Mesenchymal stem cell (in vitro differentiated cells and primary cell): Measurements from ENCODE around the gene RAB11FIP2. TPM values are rescaled to one million over a fixed set of nuclear protein-coding genes. Genes with fewer than 3 reads are reported as not detected.
A peak's percentile ranks its signal among the peaks of the same experiment; 100 is the strongest.

Experiments
- DNase-seq: peaks from one replicate; pipeline ENCODE4 v3.0.0-alpha.2; 2013
- H2AFZ ChIP-seq: one replicate; pipeline ENCODE4 v1.6.1; 2013; ENCODE audit warnings: low read depth, mild to moderate bottlenecking, control low read depth, inconsistent platforms, low read length, moderate library complexity
- H2AK5ac ChIP-seq: 2 replicates; pipeline ENCODE4 v1.6.1; 2013; ENCODE audit warnings: low read length, moderate library complexity, mild to moderate bottlenecking, inconsistent platforms; ENCODE audit not compliant: severe bottlenecking
- H2BK120ac ChIP-seq: one replicate; pipeline ENCODE4 v1.6.1; 2013; ENCODE audit warnings: low read depth, mild to moderate bottlenecking, inconsistent platforms, low read length, moderate library complexity
- H2BK12ac ChIP-seq, 2 experiments: one replicate each; pipeline ENCODE4 v1.6.1; 2013; ENCODE audit warnings: inconsistent platforms in 2 of 2, low read length in 2 of 2, mild to moderate bottlenecking in 2 of 2, moderate library complexity in 2 of 2, control low read depth in 1 of 2
- H2BK15ac ChIP-seq: one replicate; pipeline ENCODE4 v1.6.1; 2013; ENCODE audit warnings: mild to moderate bottlenecking, low read depth, inconsistent platforms; ENCODE audit not compliant: poor library complexity, severe bottlenecking
- H2BK5ac ChIP-seq: 2 replicates; pipeline ENCODE4 v1.6.1; 2013; ENCODE audit warnings: low read depth, mild to moderate bottlenecking, low read length, control low read depth, inconsistent platforms; ENCODE audit not compliant: poor library complexity, severe bottlenecking
- H3K14ac ChIP-seq, 2 experiments: one replicate each; pipeline ENCODE4 v1.6.1; 2013; ENCODE audit warnings: inconsistent platforms in 2 of 2, low read length in 2 of 2, control low read depth in 1 of 2, mild to moderate bottlenecking in 1 of 2, moderate library complexity in 1 of 2
- H3K18ac ChIP-seq, 2 experiments: one replicate each; pipeline ENCODE4 v1.6.1; 2013; ENCODE audit warnings: inconsistent platforms in 2 of 2, low read length in 2 of 2, control low read depth in 1 of 2, low read depth in 1 of 2, mild to moderate bottlenecking in 1 of 2
- H3K23ac ChIP-seq, 2 experiments: one replicate each; pipeline ENCODE4 v1.6.1; 2013; ENCODE audit warnings: inconsistent platforms in 2 of 2, low read length in 2 of 2, mild to moderate bottlenecking in 2 of 2, moderate library complexity in 2 of 2, control low read depth in 1 of 2
- H3K27ac ChIP-seq: 2 replicates; pipeline ENCODE4 v1.5.1; 2013; ENCODE audit warnings: mild to moderate bottlenecking, moderate library complexity, low read length, control low read depth, inconsistent platforms; ENCODE audit not compliant: poor library complexity, severe bottlenecking
- H3K27me3 ChIP-seq, 2 experiments: 2 replicates each; pipeline versions ENCODE4 v1.6.1 to v1.7.0; 2013; ENCODE audit warnings: low read length in 2 of 2, mild to moderate bottlenecking in 2 of 2, moderate library complexity in 2 of 2, control low read depth in 1 of 2, inconsistent platforms in 1 of 2; ENCODE audit not compliant: control insufficient read depth in 1 of 2, insufficient read depth in 1 of 2
- H3K36me3 ChIP-seq, 2 experiments: 2 replicates each; pipeline versions ENCODE4 v1.6.1 to v1.7.0; 2013; ENCODE audit warnings: low read length in 2 of 2, control low read depth in 1 of 2, inconsistent platforms in 1 of 2, low read depth in 1 of 2, mild to moderate bottlenecking in 1 of 2; ENCODE audit not compliant: insufficient read depth in 2 of 2, control insufficient read depth in 1 of 2
- H3K4ac ChIP-seq, 2 experiments: one replicate each; pipeline ENCODE4 v1.6.1; 2013; ENCODE audit warnings: inconsistent platforms in 2 of 2, low read length in 2 of 2, mild to moderate bottlenecking in 2 of 2, moderate library complexity in 2 of 2, control low read depth in 1 of 2, low read depth in 1 of 2
- H3K4me1 ChIP-seq: 2 replicates; pipeline ENCODE4 v1.6.1; 2013; ENCODE audit warnings: low read depth, low read length, control low read depth; ENCODE audit not compliant: control insufficient read depth, insufficient read depth
- H3K4me2 ChIP-seq: 2 replicates; pipeline ENCODE4 v1.6.1; 2013; ENCODE audit warnings: low read length, mild to moderate bottlenecking, inconsistent platforms; ENCODE audit not compliant: poor library complexity, severe bottlenecking
- H3K4me3 ChIP-seq, 2 experiments: 2 replicates each; pipeline versions ENCODE4 v1.5.1 to v1.7.0; 2013; ENCODE audit warnings: low read length in 2 of 2, mild to moderate bottlenecking in 2 of 2, control low read depth in 1 of 2, low read depth in 1 of 2; ENCODE audit not compliant: insufficient read depth in 1 of 2
- H3K79me1 ChIP-seq: replicated peaks from 2 replicates; pipeline ENCODE4 v1.6.1; 2013; ENCODE audit warnings: mild to moderate bottlenecking, control low read depth, low read length, inconsistent platforms; ENCODE audit not compliant: poor library complexity, severe bottlenecking
- H3K9ac ChIP-seq: 2 replicates; pipeline ENCODE4 v1.7.0; 2013; ENCODE audit warnings: mild to moderate bottlenecking, low read length, moderate library complexity
- H3K9me3 ChIP-seq: 2 replicates; pipeline ENCODE4 v1.7.0; 2013; ENCODE audit warnings: mild to moderate bottlenecking, low read length; ENCODE audit not compliant: control insufficient read depth
- H4K8ac ChIP-seq: one replicate; pipeline ENCODE4 v1.6.1; 2013; ENCODE audit warnings: inconsistent platforms, mild to moderate bottlenecking, low read length, moderate library complexity
- H4K91ac ChIP-seq: one replicate; pipeline ENCODE4 v1.6.1; 2013; ENCODE audit warnings: mild to moderate bottlenecking, low read length, inconsistent platforms
- WGBS: methylation state at CpG from one replicate; pipeline ENCODE4 v1.1.7; 2013; ENCODE audit warnings: mixed read lengths; 5-methylcytosine and 5-hydroxymethylcytosine counted together
- polyA plus RNA-seq, 2 experiments: library from polyadenylated mRNA; stranded (reverse); fragments of 200-250 nt; gene quantifications; one replicate each; pipeline ENCODE4 v1.2.3, GENCODE V29; 2013

Gene RAB11FIP2
- polyA plus RNA-seq (2013, experiment 1 of 2), result 14.3 TPM
- 15.3 TPM for polyA plus RNA-seq (2013, experiment 2 of 2)

DNA sequence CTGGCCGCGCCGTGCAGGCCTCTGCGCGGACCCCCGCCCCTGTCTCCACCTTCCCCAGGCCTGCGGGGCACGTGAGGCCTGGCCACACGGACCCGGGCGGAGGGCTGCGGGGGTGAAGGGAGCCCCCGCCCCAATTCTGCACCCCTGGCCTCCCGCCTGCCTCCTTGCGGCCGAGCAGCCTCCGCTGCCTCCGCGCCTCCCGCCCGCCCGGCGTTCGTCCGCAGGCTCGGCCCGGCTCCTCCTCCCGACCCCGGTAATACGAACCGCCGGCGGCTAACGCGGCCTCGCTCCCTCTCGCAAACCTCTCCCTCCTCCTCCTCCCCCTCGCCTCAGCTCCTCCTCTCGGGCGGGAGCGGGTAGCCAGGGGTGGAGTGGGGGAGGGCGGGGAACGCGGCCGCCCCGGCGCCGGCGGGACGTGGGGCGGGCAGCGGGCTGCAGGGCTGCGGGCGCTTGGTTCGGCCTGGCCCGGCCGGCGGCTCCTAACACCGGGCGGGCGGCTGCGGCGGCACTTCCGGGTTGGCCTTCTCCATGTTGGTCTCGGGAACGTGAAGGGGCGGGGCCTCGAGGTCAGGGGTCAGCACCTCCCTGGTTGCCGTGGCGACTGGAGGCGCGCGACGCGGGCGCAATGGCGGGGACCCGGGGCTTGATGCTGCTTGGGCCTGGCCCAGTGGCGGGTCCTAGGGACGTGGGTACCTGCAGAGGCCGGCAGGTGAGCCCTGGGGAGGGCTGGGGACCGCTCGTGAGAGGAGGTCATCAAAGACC lies at the start of gene RAB11FIP2:
Gene RAB11FIP2, minus strand, starts transcription at position 547 of the 762 bp plus-strand sequence. CDS start 778 bp downstream, outside the sequence.
- peak within 1 kb of the TSS; percentile 86 for H3K4me2 ChIP-seq
- H4K91ac ChIP-seq, result peak within 1 kb of the TSS; percentile 98
- peak within 1 kb of the TSS; percentile 91 for H2AFZ ChIP-seq
- peak within 1 kb of the TSS; percentile 93 to 98 for H3K18ac ChIP-seq
- H3K4me1 ChIP-seq, result peaks cover 5% of the 10 kb centered on the region
- H3K36me3 ChIP-seq, result no peaks in the 10 kb centered on the region
- peak within 1 kb of the TSS; percentile 100 for H2BK120ac ChIP-seq
- H3K4me3 ChIP-seq, result peak within 1 kb of the TSS; percentile 69 to 90
- H3K9ac ChIP-seq, result peak within 1 kb of the TSS; percentile 95
- H3K23ac ChIP-seq, result no peak within 1 kb of the TSS
- peak within 1 kb of the TSS; percentile 32 to 81 for H3K4ac ChIP-seq
- peak; percentile 92 for DNase-seq
- no peaks in the 10 kb centered on the region for H3K27me3 ChIP-seq
- peak within 1 kb of the TSS; percentile 98 for H4K8ac ChIP-seq
- peaks cover 5% of the 10 kb centered on the region for H3K79me1 ChIP-seq
- peak within 1 kb of the TSS in 1 of 2 experiments; percentile 61 for H3K14ac ChIP-seq
- no peaks in the 10 kb centered on the region for H3K9me3 ChIP-seq
- peak within 1 kb of the TSS; percentile 6 for H3K27ac ChIP-seq
- 0% methylated on average over 50 of the region's 83 CpGs for WGBS
- peak within 1 kb of the TSS; percentile 96 for H2BK15ac ChIP-seq
- peak within 1 kb of the TSS; percentile 93 for H2BK5ac ChIP-seq
- H2BK12ac ChIP-seq, result no peak within 1 kb of the TSS
- H2AK5ac ChIP-seq, result no peak within 1 kb of the TSS

DNA sequence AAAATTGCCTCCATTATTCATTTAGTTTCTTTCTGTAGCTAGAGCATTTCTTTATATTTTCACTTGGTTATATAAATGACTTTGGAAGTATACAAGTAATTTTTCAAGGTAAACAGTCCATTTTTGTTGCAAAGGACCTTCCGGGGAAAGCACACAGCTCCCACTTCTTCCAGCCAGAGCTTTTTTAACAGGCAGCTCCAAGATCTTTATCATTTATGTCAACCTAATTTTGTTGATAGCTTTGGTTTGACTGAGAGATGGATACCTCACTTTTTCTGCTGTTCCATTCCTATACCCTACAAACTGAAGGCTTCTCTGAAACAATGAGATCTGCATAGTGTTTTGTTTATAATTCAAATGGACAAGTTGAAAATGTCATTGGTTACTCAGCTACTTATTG lies 49.3 kb upstream of the RAB11FIP2 start:
- Histone ChIP-seq H2AFZ (no peak overlapping the region), H2BK15ac (no peak overlapping the region)
- 86% methylated on average over 1 of the region's 1 CpG for WGBS

GRCh38 chr10:118092209-118092608 lies 45.5 kb upstream of the RAB11FIP2 start:
- no peak overlapping the region for H3K18ac ChIP-seq
- H3K9ac ChIP-seq, result no peak overlapping the region
- H3K4me3 ChIP-seq, result no peak overlapping the region
- H2BK120ac ChIP-seq, result no peak overlapping the region
- H3K9me3 ChIP-seq, result no peaks in the 10 kb centered on the region
- H2BK15ac ChIP-seq, result no peak overlapping the region
- H2AK5ac ChIP-seq, result no peak overlapping the region
- no peak overlapping the region for H3K23ac ChIP-seq
- H3K14ac ChIP-seq, result no peak overlapping the region
- no peak overlapping the region for H3K27ac ChIP-seq
- H2BK12ac ChIP-seq, result no peak overlapping the region
- WGBS, result 91% methylated on average over 1 of the region's 1 CpG
- no peaks in the 10 kb centered on the region for H3K36me3 ChIP-seq
- H3K4me2 ChIP-seq, result no peak overlapping the region
- no peaks in the 10 kb centered on the region for H3K79me1 ChIP-seq
- DNase-seq, result no peak
- no peak overlapping the region for H2BK5ac ChIP-seq
- H3K27me3 ChIP-seq, result no peaks in the 10 kb centered on the region
- H2AFZ ChIP-seq, result no peak overlapping the region
- H3K4ac ChIP-seq, result no peak overlapping the region
- no peak overlapping the region for H4K8ac ChIP-seq
- no peak overlapping the region for H4K91ac ChIP-seq
- no peaks in the 10 kb centered on the region for H3K4me1 ChIP-seq

More for the DNA sequence above, 49.3 kb upstream of the RAB11FIP2 start:
- Histone ChIP-seq H3K4ac (no peak overlapping the region), H3K14ac (no peak overlapping the region), H4K91ac (no peak overlapping the region), H2BK12ac (no peak overlapping the region), H2AK5ac (no peak overlapping the region), H3K18ac (no peak overlapping the region), H4K8ac (no peak overlapping the region), H3K4me3 (no peak overlapping the region), H3K4me1 (no peaks in the 10 kb centered on the region), H3K4me2 (no peak overlapping the region), H2BK120ac (no peak overlapping the region), H3K9ac (no peak overlapping the region), H3K9me3 (no peaks in the 10 kb centered on the region), H3K36me3 (no peaks in the 10 kb centered on the region), H3K79me1 (no peaks in the 10 kb centered on the region), H3K23ac (no peak overlapping the region), H3K27me3 (no peaks in the 10 kb centered on the region), H3K27ac (no peak overlapping the region), H2BK5ac (no peak overlapping the region)
- DNase-seq, result no peak

DNA sequence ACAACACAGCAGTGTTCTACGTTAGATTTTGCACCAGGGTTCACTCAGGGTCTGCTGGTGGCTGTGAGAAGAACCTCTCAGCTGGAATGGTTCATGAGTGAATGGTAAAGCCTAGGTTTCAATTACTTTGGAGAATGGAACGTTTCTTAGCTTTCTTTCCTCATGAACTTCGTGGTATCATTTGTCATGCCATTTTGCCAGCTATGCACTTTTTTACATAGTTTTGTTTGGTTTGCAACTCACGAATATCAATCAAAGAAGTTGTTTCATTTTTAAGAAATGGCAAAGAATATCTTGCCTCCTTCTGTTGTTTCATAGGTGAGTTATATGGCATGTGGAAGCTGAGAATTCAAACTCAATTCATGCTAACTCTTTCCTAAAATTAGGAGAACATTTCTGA lies 34.1 kb upstream of the RAB11FIP2 start:
- H3K4ac ChIP-seq, result no peak overlapping the region
- WGBS, result 56% methylated on average over 3 of the region's 4 CpGs
- no peaks in the 10 kb centered on the region for H3K36me3 ChIP-seq
- H3K79me1 ChIP-seq, result no peaks in the 10 kb centered on the region
- H4K91ac ChIP-seq, result no peak overlapping the region
- H2BK15ac ChIP-seq, result no peak overlapping the region
- no peak overlapping the region for H3K4me2 ChIP-seq
- H3K9me3 ChIP-seq, result no peaks in the 10 kb centered on the region
- H2BK5ac ChIP-seq, result no peak overlapping the region
- no peaks in the 10 kb centered on the region for H3K27me3 ChIP-seq
- H2AK5ac ChIP-seq, result no peak overlapping the region
- H3K14ac ChIP-seq, result no peak overlapping the region
- H3K4me1 ChIP-seq, result no peaks in the 10 kb centered on the region
- H3K18ac ChIP-seq, result no peak overlapping the region
- H3K4me3 ChIP-seq, result no peak overlapping the region
- no peak overlapping the region for H4K8ac ChIP-seq
- H2BK12ac ChIP-seq, result no peak overlapping the region
- no peak overlapping the region for H3K27ac ChIP-seq
- no peak overlapping the region for H3K9ac ChIP-seq
- no peak overlapping the region for H2AFZ ChIP-seq
- H3K23ac ChIP-seq, result no peak overlapping the region
- no peak overlapping the region for H2BK120ac ChIP-seq
- no peak for DNase-seq
